HepG2 (cell line): Measurements from ENCODE around the gene GNAI2. TPM values are rescaled to one million over a fixed set of nuclear protein-coding genes. Genes with fewer than 3 reads are reported as not detected.
A peak's percentile ranks its signal among the peaks of the same experiment; 100 is the strongest.

Experiments used
- AHR ChIP-seq: IDR thresholded peaks from 2 replicates; pipeline ENCODE4 v1.6.1; 2018; ENCODE audit warnings: missing genetic modification reagents, missing compliant biosample characterization
- CEBPG ChIP-seq: IDR thresholded peaks from 2 replicates; pipeline ENCODE4 v1.6.1; 2016
- DNMT3B ChIP-seq: conservative IDR thresholded peaks from 2 replicates; pipeline ENCODE4 v1.6.1; 2016; ENCODE audit warnings: missing biosample characterization, control low read depth
- FOSL2 ChIP-seq: sonication (generic); formaldehyde crosslinking; IDR thresholded peaks from 2 replicates; pipeline ENCODE4 v1.4.0; 2020; ENCODE audit warnings: missing genetic modification reagents
- GABPB1 ChIP-seq: IDR thresholded peaks from 2 replicates; pipeline ENCODE4 v1.6.1; 2016; ENCODE audit warnings: mild to moderate bottlenecking, missing genetic modification reagents, moderate library complexity, missing compliant biosample characterization
- HNF4A ChIP-seq: sonication (generic); formaldehyde crosslinking; IDR thresholded peaks from 2 replicates; pipeline ENCODE4 v1.4.0; 2020; ENCODE audit warnings: missing genetic modification reagents
- KDM2A ChIP-seq: sonication (generic); formaldehyde crosslinking; IDR thresholded peaks from 2 replicates; pipeline ENCODE4 v1.4.0; 2020; ENCODE audit warnings: low read depth, missing genetic modification reagents, borderline replicate concordance
- KDM5B ChIP-seq: sonication (generic); formaldehyde crosslinking; IDR thresholded peaks from 2 replicates; pipeline ENCODE4 v1.4.0; 2020; ENCODE audit warnings: missing genetic modification reagents, mild to moderate bottlenecking, borderline replicate concordance
- KLF9 ChIP-seq: IDR thresholded peaks from 2 replicates; pipeline ENCODE4 v1.6.1; 2016; ENCODE audit warnings: low read depth
- NR2F6 ChIP-seq, 2 experiments: IDR thresholded peaks; 2 replicates each; pipeline ENCODE4 v1.6.1; 2016; ENCODE audit warnings: antibody characterized with exemption in 1 of 2, mild to moderate bottlenecking in 1 of 2
- PHF20 ChIP-seq: sonication (generic); formaldehyde crosslinking; IDR thresholded peaks from 2 replicates; pipeline ENCODE4 v1.5.0; 2020; ENCODE audit warnings: mild to moderate bottlenecking, missing genetic modification reagents
- PHF8 ChIP-seq: sonication (generic); formaldehyde crosslinking; IDR thresholded peaks from 2 replicates; pipeline ENCODE4 v1.5.0; 2020; ENCODE audit warnings: missing genetic modification reagents
- POLR2AphosphoS5 ChIP-seq: IDR thresholded peaks from 2 replicates; pipeline ENCODE4 v1.6.1; 2012; ENCODE audit warnings: low read depth, low read length
- PRMT3 ChIP-seq: sonication (generic); formaldehyde crosslinking; IDR thresholded peaks from 2 replicates; pipeline ENCODE4 v1.8.1; 2022; ENCODE audit warnings: low read depth, mild to moderate bottlenecking, moderate library complexity, missing genetic modification reagents, borderline replicate concordance
- RBFOX2 ChIP-seq: fragments of 200-400 bp; formaldehyde crosslinking; IDR thresholded peaks from 2 replicates; pipeline ENCODE4 v1.6.1; 2017; ENCODE audit warnings: low read depth, mild to moderate bottlenecking, low read length
- SSRP1 ChIP-seq: IDR thresholded peaks from 2 replicates; pipeline ENCODE4 v1.6.1; 2016; ENCODE audit warnings: control low read depth
- TCF12 ChIP-seq, 2 experiments: fragments of 450-650 bp in 1 of 2; sonication (generic) in 1 of 2; formaldehyde crosslinking in 1 of 2; IDR thresholded peaks; 2 replicates each; pipeline versions ENCODE4 v1.6.1 to v1.8.0; 2017 to 2022; ENCODE audit warnings: antibody characterized with exemption in 1 of 2, mild to moderate bottlenecking in 1 of 2, missing genetic modification reagents in 1 of 2, moderate library complexity in 1 of 2
- TOPORS ChIP-seq: sonication (generic); formaldehyde crosslinking; IDR thresholded peaks from 2 replicates; pipeline ENCODE4 v1.8.0; 2023; ENCODE audit warnings: mild to moderate bottlenecking, missing genetic modification reagents
- ZFY ChIP-seq: sonication (generic); formaldehyde crosslinking; IDR thresholded peaks from 2 replicates; pipeline ENCODE4 v1.4.0; 2020; ENCODE audit warnings: missing genetic modification reagents
- ZKSCAN8 ChIP-seq: IDR thresholded peaks from 2 replicates; pipeline ENCODE4 v1.6.1; 2016; ENCODE audit warnings: borderline replicate concordance, missing genetic modification reagents, missing compliant biosample characterization
- ZMYM4 ChIP-seq: sonication (generic); formaldehyde crosslinking; IDR thresholded peaks from 2 replicates; pipeline ENCODE4 v1.8.1; 2023; ENCODE audit warnings: mild to moderate bottlenecking, missing genetic modification reagents
- ZNF841 ChIP-seq: sonication (generic); formaldehyde crosslinking; IDR thresholded peaks from 2 replicates; pipeline ENCODE4 v1.8.1; 2023; ENCODE audit warnings: missing genetic modification reagents, borderline replicate concordance
- polyA plus RNA-seq, 8 experiments: library from polyadenylated mRNA; depleted of rRNA in 3 of 8; stranded (reverse) in 7 of 8; unstranded in 1 of 8; fragments of >200 nt; fragmentation: Illumina TruSeq in 4 of 8; extraction: Trizol in 4 of 8; gene quantifications; 2 replicates each; pipeline versions ENCODE4 v1.2.1 to v1.2.3, GENCODE V29; 2011 to 2016; ENCODE audit warnings: low read depth in 4 of 8, missing spikeins in 1 of 8, mixed read lengths in 1 of 8; ENCODE audit not compliant: insufficient read depth in 1 of 8
- total RNA-seq, 5 experiments: library from RNA; depleted of rRNA; stranded (reverse); fragments of >200 nt; fragmentation: Illumina TruSeq; extraction: Trizol; gene quantifications; 2 replicates each; pipeline ENCODE4 v1.2.3, GENCODE V29; 2016; ENCODE audit warnings: low read depth in 1 of 5
- TF ChIP-seq, protein P1 (sequence below): sonication (generic); formaldehyde crosslinking; IDR thresholded peaks from 2 replicates; pipeline ENCODE4 v1.5.0; 2020; ENCODE audit warnings: mild to moderate bottlenecking, missing genetic modification reagents
- TF ChIP-seq, protein P2 (sequence below): sonication (generic); formaldehyde crosslinking; IDR thresholded peaks from 2 replicates; pipeline ENCODE4 v1.5.1; 2020; ENCODE audit warnings: missing genetic modification reagents, mild to moderate bottlenecking, borderline replicate concordance
- TF ChIP-seq, protein P3 (sequence below): IDR thresholded peaks from 2 replicates; pipeline ENCODE4 v1.6.1; 2016; ENCODE audit warnings: control low read depth

The GNAI2 gene
- total and polyA plus RNA-seq, 2 of the 13 experiments (the other 11 are each of a cell fraction or from before 2014, with no cell fraction given): 51.1 to 66.2 TPM

GRCh38 chr3:50264383-50264963 is 28.5 kb downstream of the GNAI2 start (continued):
- peak; percentile 44; the same call in 1 of the 2 replicates for TF ChIP-seq GABPB1 (CRISPR knock-in tag)
- no peak for TF ChIP-seq PRMT3 (CRISPR knock-in tag)
- TF ChIP-seq KDM5B: no peak
- TF ChIP-seq RBFOX2: peak; percentile 10; the same call in 1 of the 2 replicates
- TF ChIP-seq ZMYM4 (CRISPR knock-in tag): 0 out of 2 replicates have a peak, but pooled peaks have one; percentile 6
- TF ChIP-seq, protein P1, sequence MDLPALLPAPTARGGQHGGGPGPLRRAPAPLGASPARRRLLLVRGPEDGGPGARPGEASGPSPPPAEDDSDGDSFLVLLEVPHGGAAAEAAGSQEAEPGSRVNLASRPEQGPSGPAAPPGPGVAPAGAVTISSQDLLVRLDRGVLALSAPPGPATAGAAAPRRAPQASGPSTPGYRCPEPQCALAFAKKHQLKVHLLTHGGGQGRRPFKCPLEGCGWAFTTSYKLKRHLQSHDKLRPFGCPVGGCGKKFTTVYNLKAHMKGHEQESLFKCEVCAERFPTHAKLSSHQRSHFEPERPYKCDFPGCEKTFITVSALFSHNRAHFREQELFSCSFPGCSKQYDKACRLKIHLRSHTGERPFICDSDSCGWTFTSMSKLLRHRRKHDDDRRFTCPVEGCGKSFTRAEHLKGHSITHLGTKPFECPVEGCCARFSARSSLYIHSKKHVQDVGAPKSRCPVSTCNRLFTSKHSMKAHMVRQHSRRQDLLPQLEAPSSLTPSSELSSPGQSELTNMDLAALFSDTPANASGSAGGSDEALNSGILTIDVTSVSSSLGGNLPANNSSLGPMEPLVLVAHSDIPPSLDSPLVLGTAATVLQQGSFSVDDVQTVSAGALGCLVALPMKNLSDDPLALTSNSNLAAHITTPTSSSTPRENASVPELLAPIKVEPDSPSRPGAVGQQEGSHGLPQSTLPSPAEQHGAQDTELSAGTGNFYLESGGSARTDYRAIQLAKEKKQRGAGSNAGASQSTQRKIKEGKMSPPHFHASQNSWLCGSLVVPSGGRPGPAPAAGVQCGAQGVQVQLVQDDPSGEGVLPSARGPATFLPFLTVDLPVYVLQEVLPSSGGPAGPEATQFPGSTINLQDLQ (CRISPR knock-in tag): 0 out of 2 replicates have a peak, but pooled peaks have one; percentile 19
- TF ChIP-seq CEBPG: peak; percentile 4; the same call in 1 of the 2 replicates
- TF ChIP-seq PHF20: no peak
- TF ChIP-seq ZKSCAN8: no peak
- TF ChIP-seq TCF12 (IDR thresholded peaks at IDR 0.05): no peak
- TF ChIP-seq TCF12 (CRISPR knock-in tag; IDR thresholded peaks at IDR 0.05): peak; percentile 68; the same call in 1 of the 2 replicates
- TF ChIP-seq, protein P2, sequence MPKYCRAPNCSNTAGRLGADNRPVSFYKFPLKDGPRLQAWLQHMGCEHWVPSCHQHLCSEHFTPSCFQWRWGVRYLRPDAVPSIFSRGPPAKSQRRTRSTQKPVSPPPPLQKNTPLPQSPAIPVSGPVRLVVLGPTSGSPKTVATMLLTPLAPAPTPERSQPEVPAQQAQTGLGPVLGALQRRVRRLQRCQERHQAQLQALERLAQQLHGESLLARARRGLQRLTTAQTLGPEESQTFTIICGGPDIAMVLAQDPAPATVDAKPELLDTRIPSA: no peak
- peak; percentile 60 for TF ChIP-seq NR2F6 (IDR thresholded peaks at IDR 0.05)
- TF ChIP-seq NR2F6 (CRISPR knock-in tag; IDR thresholded peaks at IDR 0.05): no peak; the same call in none of the 2 replicates
- TF ChIP-seq ZFY (CRISPR knock-in tag): peak; percentile 15; the same call in 1 of the 2 replicates
- TF ChIP-seq, protein P3, sequence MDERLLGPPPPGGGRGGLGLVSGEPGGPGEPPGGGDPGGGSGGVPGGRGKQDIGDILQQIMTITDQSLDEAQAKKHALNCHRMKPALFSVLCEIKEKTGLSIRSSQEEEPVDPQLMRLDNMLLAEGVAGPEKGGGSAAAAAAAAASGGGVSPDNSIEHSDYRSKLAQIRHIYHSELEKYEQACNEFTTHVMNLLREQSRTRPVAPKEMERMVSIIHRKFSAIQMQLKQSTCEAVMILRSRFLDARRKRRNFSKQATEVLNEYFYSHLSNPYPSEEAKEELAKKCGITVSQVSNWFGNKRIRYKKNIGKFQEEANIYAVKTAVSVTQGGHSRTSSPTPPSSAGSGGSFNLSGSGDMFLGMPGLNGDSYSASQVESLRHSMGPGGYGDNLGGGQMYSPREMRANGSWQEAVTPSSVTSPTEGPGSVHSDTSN (CRISPR knock-in tag): no peak
- TF ChIP-seq KLF9 (CRISPR knock-in tag): 0 out of 2 replicates have a peak, but pooled peaks have one; percentile 34
- peak; percentile 3; the same call in 1 of the 2 replicates for TF ChIP-seq PHF8 (CRISPR knock-in tag)
- TF ChIP-seq TOPORS (CRISPR knock-in tag): no peak
- TF ChIP-seq KDM2A (CRISPR knock-in tag): peak; percentile 28; the same call in 1 of the 2 replicates
- no peak for TF ChIP-seq ZNF841
- TF ChIP-seq POLR2AphosphoS5: peak; percentile 47
- TF ChIP-seq DNMT3B (CRISPR knock-in tag): no peak
- TF ChIP-seq AHR (CRISPR knock-in tag): no peak
- TF ChIP-seq HNF4A (CRISPR knock-in tag): peak; percentile 78
- no peak for TF ChIP-seq SSRP1 (CRISPR knock-in tag)
- TF ChIP-seq FOSL2 (CRISPR knock-in tag): peak; percentile 74
